Panc1 (cell line): Measurements from ENCODE around the gene IP6K2. TPM values are rescaled to one million over a fixed set of nuclear protein-coding genes. Genes with fewer than 3 reads are reported as not detected.

Experiments used
- ATAC-seq: fragments of 200-7000 bp; cut with Tn5 transposase; 2 replicates; pipeline ENCODE4 v1.9.1; 2020; ENCODE audit warnings: mild to moderate bottlenecking, moderate library complexity
- BruUV-seq: library from RNA; stranded (reverse); fragments of 400-500 nt; replicated peaks from 2 replicates; lab custom pipeline; 2021; lab: Mats Ljungman, UMichigan
- CTCF ChIA-PET: fragments of 300-600 bp; sonication (Branson Sonifier 250); formaldehyde crosslinking; loops from one replicate; lab custom pipeline; 2022; ENCODE audit warnings: antibody characterized with exemption; lab: Charles Lee
- POLR2A ChIA-PET: fragments of 300-600 bp; sonication (Branson Sonifier 250); formaldehyde crosslinking; loops from one replicate; lab custom pipeline; 2022; ENCODE audit warnings: antibody characterized with exemption; lab: Charles Lee
- DNase-seq: peaks from one replicate; pipeline ENCODE4 v3.0.0-alpha.2; 2010; ENCODE audit warnings: low read depth, low spot score
- H3K27ac ChIP-seq: 2 replicates; pipeline ENCODE4 v1.5.1; 2011; ENCODE audit warnings: mild to moderate bottlenecking, low read length, inconsistent platforms
- H3K27me3 ChIP-seq: fragments of 200-500 bp; sonication (Bioruptor generic); 2 replicates; pipeline ENCODE4 v1.6.0; 2014; ENCODE audit warnings: low read length, inconsistent platforms; ENCODE audit not compliant: control insufficient read depth, insufficient read depth
- H3K36me3 ChIP-seq: fragments of 200-500 bp; sonication (Bioruptor generic); 2 replicates; pipeline ENCODE4 v1.5.1; 2014; ENCODE audit warnings: inconsistent platforms, mild to moderate bottlenecking, low read length, moderate library complexity; ENCODE audit not compliant: control insufficient read depth, insufficient read depth
- H3K4me1 ChIP-seq: 2 replicates; pipeline ENCODE4 v1.5.1; 2011; ENCODE audit warnings: inconsistent platforms, mild to moderate bottlenecking, low read length, moderate library complexity; ENCODE audit not compliant: control insufficient read depth, insufficient read depth
- H3K4me3 ChIP-seq, 2 experiments: 2 replicates each; pipeline ENCODE4 v1.5.1; 2011 to 2012; ENCODE audit warnings: low read depth in 2 of 2, low read length in 2 of 2, mild to moderate bottlenecking in 2 of 2, inconsistent platforms in 1 of 2, moderate library complexity in 1 of 2
- H3K9me3 ChIP-seq: fragments of 200-500 bp; sonication (Bioruptor generic); 2 replicates; pipeline ENCODE4 v1.5.1; 2014; ENCODE audit warnings: low read depth, mild to moderate bottlenecking, inconsistent platforms, low read length, moderate library complexity; ENCODE audit not compliant: control insufficient read depth, insufficient read depth
- POLR2AphosphoS5 ChIP-seq: IDR thresholded peaks from 2 replicates; pipeline ENCODE4 v1.6.1; 2012; ENCODE audit warnings: mild to moderate bottlenecking, low read depth, low read length, moderate library complexity
- SIN3A ChIP-seq: IDR thresholded peaks from 2 replicates; pipeline ENCODE4 v1.6.1; 2012; ENCODE audit warnings: low read depth, mild to moderate bottlenecking, low read length, moderate library complexity, borderline replicate concordance; ENCODE audit not compliant: insufficient read depth
- TCF7L2 ChIP-seq: IDR thresholded peaks from 2 replicates; pipeline ENCODE4 v1.6.1; 2011; ENCODE audit warnings: mild to moderate bottlenecking, low read depth, low read length, inconsistent platforms
- in situ Hi-C: cut with HindIII; loops from 2 replicates; pipeline ENCODE4 v1.10.0; 2016; ENCODE audit warnings: low sequenced_read_pairs, low pct_unique_long_range_greater_than_20kb
- intact Hi-C: fragments of 100-400 bp; cut with micrococcal nuclease; formaldehyde crosslinking; loops from one replicate; pipeline ENCODE4 v1.10.0; 2022; ENCODE audit not compliant: unreplicated experiment
- total RNA-seq: library from RNA; stranded (reverse); gene quantifications from one replicate; pipeline ENCODE4 v1.2.1, GENCODE V29; 2021; ENCODE audit not compliant: unreplicated experiment
- TF ChIP-seq, protein P1 (sequence below): fragments of 450-650 bp; IDR thresholded peaks from 2 replicates; pipeline ENCODE4 v1.5.1; 2017; ENCODE audit warnings: mild to moderate bottlenecking
- TF ChIP-seq, protein P2 (sequence below), 2 experiments: IDR thresholded peaks; 2 replicates each; pipeline ENCODE4 v1.6.1; 2011 to 2012; ENCODE audit warnings: low read depth in 2 of 2, control low read depth in 1 of 2, low read length in 1 of 2, mild to moderate bottlenecking in 1 of 2, moderate library complexity in 1 of 2; ENCODE audit not compliant: insufficient read depth in 1 of 2

IP6K2 gene
- total RNA-seq, 1 experiment from 2014 or later = 50.2 TPM

DNA sequence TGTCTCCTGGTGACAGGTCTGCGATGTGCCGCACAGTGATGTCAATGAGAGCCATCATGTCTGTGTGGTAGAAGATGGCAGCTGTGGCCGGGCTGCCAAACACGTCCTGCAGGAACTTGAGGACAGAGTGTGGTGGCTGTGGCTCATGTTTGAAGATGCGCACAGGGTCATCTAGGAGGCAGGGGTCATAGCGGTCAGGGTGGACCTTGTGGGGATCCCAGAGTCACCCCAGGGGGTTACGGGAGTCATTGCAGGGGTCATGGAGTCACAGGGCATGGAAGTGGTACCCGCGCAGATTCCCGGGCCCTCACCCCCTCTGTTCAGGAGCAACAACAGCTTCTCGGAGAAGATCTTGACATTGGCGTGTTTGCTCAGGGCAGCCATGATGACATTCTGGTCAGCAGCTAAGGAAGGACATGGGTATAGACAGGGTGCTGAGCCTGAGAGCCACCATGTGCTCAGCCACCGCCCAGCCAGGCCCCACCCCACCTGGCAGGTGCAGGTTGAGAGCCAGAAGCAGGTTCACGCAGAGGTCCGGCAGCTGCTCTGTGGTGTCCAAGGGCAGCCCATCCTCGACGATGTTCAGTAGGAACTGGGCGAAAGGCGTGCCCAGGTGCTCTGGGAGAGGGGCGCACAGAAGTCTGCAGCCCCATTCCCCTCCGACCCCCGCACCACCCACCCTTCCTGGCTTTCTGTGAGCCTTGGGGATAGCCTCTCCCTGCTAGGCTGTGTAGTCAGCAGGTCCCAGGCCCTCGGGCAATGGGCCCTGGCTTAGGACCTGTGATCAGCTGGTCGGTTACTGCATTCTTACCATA lies 38.2 kb downstream of the IP6K2 start:
- Histone ChIP-seq H3K27me3 (no peaks in the 10 kb centered on the region), H3K27ac (no peak overlapping the region), H3K36me3 (no peaks in the 10 kb centered on the region), H3K4me3 (no peak overlapping the region), H3K4me1 (no peaks in the 10 kb centered on the region), H3K9me3 (no peaks in the 10 kb centered on the region)
- DNase-seq (no peak), ATAC-seq (no peak)
- in situ Hi-C loops (no loop called here), intact Hi-C loops (no loop called here)
- ChIA-PET CTCF (no interaction called here), POLR2A (no interaction called here)
- TF ChIP-seq, protein P1, sequence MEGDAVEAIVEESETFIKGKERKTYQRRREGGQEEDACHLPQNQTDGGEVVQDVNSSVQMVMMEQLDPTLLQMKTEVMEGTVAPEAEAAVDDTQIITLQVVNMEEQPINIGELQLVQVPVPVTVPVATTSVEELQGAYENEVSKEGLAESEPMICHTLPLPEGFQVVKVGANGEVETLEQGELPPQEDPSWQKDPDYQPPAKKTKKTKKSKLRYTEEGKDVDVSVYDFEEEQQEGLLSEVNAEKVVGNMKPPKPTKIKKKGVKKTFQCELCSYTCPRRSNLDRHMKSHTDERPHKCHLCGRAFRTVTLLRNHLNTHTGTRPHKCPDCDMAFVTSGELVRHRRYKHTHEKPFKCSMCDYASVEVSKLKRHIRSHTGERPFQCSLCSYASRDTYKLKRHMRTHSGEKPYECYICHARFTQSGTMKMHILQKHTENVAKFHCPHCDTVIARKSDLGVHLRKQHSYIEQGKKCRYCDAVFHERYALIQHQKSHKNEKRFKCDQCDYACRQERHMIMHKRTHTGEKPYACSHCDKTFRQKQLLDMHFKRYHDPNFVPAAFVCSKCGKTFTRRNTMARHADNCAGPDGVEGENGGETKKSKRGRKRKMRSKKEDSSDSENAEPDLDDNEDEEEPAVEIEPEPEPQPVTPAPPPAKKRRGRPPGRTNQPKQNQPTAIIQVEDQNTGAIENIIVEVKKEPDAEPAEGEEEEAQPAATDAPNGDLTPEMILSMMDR = no peak
- TF ChIP-seq, protein P2, sequence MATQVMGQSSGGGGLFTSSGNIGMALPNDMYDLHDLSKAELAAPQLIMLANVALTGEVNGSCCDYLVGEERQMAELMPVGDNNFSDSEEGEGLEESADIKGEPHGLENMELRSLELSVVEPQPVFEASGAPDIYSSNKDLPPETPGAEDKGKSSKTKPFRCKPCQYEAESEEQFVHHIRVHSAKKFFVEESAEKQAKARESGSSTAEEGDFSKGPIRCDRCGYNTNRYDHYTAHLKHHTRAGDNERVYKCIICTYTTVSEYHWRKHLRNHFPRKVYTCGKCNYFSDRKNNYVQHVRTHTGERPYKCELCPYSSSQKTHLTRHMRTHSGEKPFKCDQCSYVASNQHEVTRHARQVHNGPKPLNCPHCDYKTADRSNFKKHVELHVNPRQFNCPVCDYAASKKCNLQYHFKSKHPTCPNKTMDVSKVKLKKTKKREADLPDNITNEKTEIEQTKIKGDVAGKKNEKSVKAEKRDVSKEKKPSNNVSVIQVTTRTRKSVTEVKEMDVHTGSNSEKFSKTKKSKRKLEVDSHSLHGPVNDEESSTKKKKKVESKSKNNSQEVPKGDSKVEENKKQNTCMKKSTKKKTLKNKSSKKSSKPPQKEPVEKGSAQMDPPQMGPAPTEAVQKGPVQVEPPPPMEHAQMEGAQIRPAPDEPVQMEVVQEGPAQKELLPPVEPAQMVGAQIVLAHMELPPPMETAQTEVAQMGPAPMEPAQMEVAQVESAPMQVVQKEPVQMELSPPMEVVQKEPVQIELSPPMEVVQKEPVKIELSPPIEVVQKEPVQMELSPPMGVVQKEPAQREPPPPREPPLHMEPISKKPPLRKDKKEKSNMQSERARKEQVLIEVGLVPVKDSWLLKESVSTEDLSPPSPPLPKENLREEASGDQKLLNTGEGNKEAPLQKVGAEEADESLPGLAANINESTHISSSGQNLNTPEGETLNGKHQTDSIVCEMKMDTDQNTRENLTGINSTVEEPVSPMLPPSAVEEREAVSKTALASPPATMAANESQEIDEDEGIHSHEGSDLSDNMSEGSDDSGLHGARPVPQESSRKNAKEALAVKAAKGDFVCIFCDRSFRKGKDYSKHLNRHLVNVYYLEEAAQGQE (IDR thresholded peaks at IDR 0.05; ENCODE audit: insufficient read depth in 1 of 2, low read depth in 2 of 2, low read length in 1 of 2) = no peak
- TF ChIP-seq POLR2AphosphoS5 (no peak), SIN3A (no peak), TCF7L2 (no peak)
- BruUV-seq = no TSS peak

DNA sequence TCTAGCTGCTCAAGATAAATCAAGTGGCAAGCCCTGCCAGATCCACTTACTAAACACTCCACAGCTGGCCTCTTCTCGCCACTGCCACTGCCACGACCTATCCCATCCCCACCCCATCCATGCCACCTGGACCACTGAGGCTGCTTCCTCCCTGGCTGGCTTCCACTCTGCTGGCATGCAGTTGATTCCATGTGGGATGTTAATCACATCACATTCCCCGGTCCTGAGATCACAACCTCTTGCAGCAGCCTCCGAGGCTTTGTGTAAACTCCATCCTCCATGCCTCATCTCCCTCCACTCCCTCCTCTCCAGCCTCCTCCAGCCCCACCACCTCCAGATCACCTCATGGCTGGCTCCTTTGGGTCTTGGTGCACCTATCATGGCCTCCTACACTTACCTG lies 39.0 kb downstream of the IP6K2 start:
- H3K27me3 ChIP-seq = no peaks in the 10 kb centered on the region
- in situ Hi-C loops (no loop called here), intact Hi-C loops (no loop called here)
- DNase-seq (no peak), ATAC-seq (no peak)
- ChIA-PET CTCF (no interaction called here), POLR2A (interaction anchor here (0.6 kb wide), 1 partner anchor 160 kb away, joined by 3 read pairs; no protein-coding TSS in a partner anchor)
- no peak for TF ChIP-seq SIN3A
- no peak for TF ChIP-seq TCF7L2
- TF ChIP-seq, protein P2 (IDR thresholded peaks at IDR 0.05; ENCODE audit: insufficient read depth in 1 of 2, low read depth in 2 of 2, low read length in 1 of 2) = no peak
- TF ChIP-seq, protein P1 = no peak
- no peak for TF ChIP-seq POLR2AphosphoS5
- no peaks in the 10 kb centered on the region for H3K4me1 ChIP-seq
- H3K36me3 ChIP-seq = no peaks in the 10 kb centered on the region
- H3K27ac ChIP-seq = no peak overlapping the region
- H3K9me3 ChIP-seq = no peaks in the 10 kb centered on the region
- no peak overlapping the region for H3K4me3 ChIP-seq
- BruUV-seq = no TSS peak
